Endometrial microvascular endothelial cells (primary cell): ENCODE measurements around the gene LIPA. TPM values are rescaled to one million over a fixed set of nuclear protein-coding genes. Genes with fewer than 3 reads are reported as not detected.
"Not testable (repeated sequence)": the region's sequence is repeated elsewhere in the genome, so short reads cannot be mapped to it uniquely, and the experiment has no call there.

Source experiments
- in situ Hi-C: cut with HindIII; loops from 2 replicates; pipeline ENCODE4 v1.10.0; 2017; ENCODE audit warnings: low sequenced_read_pairs, low pct_unique_long_range_greater_than_20kb; ENCODE audit errors: inconsistent ontology term
- total RNA-seq: library from RNA; depleted of rRNA; stranded (reverse); fragments of >200 nt; gene quantifications from one replicate; pipeline ENCODE4 v1.2.3, GENCODE V29; 2015; ENCODE audit errors: inconsistent ontology term

Gene LIPA
- total RNA-seq, result 26.7 TPM

DNA sequence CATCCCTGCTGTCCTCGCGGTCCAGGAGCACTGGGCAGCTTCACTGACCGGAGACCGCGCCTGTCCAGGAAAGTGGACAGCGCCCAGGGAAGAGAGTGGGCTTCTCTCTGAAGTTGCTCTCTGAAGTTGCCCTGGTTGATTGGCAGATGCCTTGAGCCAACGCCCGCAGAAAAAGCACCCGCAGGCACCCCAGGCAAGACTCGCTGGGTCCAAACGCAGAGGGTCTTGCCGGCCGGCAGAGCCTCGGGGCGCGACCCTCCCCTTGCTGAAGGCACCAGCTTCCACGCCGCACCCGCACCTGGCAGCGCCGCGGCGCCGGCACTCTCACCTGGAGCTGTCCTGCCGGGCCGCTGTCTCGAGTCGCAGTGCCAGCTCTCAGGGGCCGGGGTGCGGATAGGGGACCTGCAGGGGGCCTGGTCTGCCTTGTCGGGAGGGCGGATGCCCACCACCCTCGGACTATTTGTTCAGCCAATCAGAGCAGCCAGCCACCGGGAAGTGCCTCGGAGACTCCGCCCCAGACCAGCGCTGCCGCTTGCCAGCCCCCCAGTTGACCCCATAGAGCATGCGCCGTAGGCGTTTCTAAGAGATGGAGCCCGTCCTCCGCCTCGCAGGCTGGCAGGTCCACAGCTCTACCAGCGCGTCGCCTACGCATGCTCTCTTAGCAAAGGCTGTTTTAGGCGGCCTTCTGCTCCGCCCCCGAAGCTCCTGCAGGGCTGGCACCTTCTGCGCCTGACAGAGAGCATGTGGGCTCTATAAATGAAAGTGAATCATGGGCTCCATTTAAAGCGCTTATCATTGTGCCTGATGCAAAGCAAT, at the start of gene LIPA:
Gene LIPA, minus strand, starts transcription at position 367 of the 816 bp plus-strand sequence. CDS start 4,127 bp downstream, outside the sequence.
- in situ Hi-C loops, result no loop called here

DNA sequence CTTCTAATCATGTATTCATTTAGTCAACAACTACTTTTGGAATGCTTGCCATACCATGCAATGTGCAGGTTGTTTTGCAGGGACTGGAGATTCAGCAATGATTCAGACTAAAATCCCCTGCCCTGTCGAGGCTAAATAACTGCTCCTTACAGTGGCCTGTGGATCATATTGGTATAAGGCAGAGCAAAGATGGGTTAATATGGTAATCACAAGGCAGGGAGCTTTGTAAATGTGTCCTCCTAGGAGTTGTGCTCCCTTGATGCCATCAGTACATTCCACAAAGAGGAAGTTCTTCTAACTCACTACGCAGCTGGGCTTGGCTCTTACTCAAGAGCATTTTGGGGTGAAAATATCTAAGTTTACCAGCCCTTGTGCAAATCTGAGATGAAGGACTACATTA, 49.7 kb upstream of the LIPA start:
- in situ Hi-C loops, result no loop called here

DNA sequence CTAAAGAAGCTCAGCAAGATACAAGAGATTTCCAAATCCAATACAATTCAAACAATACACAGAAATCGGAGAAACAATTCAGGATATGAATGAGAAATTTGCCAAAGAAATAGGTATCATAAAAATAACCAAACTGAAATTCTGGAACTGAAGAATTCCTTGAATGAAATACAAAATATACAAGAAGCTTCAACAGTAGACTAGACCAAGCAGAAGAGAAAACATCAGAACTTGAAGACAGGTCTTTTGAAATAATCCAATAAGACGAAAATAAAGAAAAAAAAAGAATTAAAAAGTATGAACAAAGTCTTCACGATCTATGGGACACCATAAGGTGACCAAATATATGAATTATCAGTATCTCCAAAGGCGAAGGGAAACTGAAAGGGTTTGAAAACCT, 47.5 kb upstream of the LIPA start:
- in situ Hi-C loops, result no loop called here

DNA sequence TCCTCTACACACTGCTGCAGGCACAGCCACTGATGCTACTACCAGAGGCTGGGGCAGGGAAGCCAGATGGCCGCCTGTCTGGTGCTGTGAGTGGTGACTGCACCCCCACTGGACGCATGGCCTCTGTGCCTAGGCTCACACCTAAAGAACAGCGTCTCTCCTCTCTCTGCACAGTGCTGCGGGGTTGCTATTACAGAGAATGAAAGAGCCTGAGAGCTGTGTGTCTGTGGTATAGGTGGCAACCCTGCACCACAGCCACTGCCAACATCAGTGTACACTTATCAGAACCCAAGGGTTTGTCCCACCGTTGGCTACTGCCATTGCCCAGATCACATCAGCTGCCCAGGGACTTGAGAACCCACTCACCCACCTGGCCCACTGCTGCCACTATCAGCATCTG, 46.2 kb upstream of the LIPA start:
- in situ Hi-C loops, result no loop called here

DNA sequence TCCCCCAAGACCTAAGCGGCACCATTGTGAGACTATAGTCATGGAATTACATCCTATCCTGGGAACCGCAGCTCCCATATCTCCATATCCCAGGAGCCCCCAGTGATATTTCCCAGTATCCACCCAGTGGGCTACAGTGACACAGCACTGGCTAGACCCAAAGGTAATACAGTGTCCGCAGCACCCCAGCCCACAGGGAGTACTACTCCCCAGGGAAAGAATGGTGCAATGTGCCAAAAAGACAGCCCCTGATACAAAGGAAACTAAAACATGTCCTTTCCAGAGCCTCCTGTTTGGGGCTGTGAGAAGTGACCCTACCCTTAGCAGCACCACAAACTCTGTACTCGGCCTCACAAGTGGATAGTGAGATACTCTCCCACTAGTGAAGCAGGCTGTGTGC, 45.8 kb upstream of the LIPA start:
- in situ Hi-C loops, result no loop called here

DNA sequence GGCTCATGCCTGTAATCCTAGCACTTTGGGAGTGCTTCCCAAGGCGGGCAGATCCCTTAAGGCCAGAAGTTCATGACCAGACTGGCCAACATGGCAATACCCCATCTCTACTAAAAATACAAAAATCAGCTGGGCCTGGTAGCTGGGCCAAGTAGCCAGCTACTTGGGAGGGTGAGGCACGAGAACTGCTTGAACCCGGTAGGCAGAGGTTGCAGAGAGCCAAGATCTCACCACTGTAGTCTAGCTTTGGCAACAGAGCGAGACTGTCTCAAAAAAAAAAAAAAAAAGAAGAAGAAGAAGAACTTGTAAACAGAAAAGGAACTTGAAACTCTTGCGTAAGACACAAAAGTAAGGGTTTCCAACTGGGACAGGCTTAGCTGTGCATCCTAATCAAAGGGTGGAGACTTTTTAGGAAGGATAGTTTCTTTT, 44.7 kb upstream of the LIPA start:
- in situ Hi-C loops, result no loop called here

DNA sequence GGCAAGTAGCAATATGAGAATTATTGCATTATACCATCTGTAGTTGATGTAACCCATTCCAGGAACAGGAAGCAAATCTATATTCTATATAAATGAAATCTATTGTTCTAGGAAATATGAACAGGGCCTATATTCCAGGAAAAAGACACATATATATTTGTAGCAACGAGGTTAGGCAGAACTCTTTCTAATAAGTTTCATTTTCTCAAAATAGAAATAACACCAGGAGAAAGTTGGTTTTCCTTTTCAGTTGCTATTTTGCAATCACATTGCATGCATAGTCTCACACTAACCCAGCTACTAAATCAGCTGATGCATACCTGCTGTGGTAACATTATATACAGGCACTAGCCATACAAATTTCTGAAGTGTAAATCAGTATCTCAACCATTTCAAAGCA, 44.0 kb upstream of the LIPA start:
- in situ Hi-C loops, result no loop called here

DNA sequence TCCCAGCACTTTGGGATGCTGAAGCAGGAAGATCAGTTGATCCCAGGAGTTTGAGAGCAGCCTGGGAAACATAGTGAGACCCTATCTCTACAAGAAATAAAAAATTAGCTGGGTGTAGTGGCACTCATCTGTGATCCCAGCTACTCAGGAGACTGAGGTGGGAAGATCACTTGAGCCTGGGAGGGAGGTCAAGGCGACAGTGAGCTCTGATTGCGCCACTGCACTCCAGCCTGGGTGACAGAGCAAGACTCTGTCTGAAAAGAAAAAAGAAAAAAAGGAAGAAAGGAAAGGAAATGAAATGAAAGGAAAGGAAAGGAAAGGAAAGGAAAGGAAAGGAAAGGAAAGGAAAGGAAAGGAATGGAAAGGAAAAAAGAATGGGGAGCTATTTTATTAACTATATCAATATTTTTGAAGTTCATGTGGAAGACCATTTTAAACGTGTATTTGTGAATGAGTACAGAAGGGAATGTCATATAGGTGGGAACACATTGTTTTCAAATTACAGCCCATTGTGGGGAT, 43.2 kb upstream of the LIPA start:
- in situ Hi-C loops, result no loop called here

DNA sequence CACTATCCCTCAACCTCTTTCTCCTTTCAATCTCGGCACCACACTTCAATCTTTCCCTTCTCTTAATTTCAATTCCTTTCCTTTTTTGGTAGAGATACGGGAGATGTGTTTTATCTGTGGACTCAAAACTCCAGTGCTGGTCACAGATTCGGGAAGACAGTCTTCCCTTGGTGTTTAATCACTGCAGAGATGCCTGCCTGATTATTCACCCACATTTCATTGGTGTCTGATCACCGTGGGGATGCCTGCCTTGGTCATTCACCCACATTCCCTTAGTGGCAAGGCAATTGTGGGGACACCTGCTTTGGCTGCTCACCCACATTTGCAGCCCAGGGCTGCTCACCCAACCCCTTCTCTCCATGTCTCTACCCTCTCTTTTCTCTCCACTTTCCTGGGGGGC, 33.7 kb upstream of the LIPA start:
- in situ Hi-C loops, result not testable (repeated sequence)

DNA sequence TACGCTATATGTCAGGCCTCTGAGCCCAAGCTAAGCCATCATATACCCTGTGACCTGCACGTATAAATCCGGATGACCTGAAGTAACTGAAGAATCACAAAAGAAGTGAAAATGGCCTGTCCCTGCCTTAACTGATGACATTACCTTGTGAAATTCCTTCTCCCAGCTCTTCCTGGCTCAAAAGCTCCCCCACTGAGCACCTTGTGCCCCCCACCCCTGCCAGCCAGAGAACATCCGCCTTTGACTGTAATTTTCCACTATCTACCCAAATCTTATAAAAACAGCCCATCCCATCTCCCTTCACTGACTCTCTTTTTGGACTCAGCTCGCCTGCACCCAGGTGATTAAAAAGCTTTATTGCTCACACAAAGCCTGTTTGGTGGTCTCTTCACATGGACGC, 33.1 kb upstream of the LIPA start:
- in situ Hi-C loops, result not testable (repeated sequence)

DNA sequence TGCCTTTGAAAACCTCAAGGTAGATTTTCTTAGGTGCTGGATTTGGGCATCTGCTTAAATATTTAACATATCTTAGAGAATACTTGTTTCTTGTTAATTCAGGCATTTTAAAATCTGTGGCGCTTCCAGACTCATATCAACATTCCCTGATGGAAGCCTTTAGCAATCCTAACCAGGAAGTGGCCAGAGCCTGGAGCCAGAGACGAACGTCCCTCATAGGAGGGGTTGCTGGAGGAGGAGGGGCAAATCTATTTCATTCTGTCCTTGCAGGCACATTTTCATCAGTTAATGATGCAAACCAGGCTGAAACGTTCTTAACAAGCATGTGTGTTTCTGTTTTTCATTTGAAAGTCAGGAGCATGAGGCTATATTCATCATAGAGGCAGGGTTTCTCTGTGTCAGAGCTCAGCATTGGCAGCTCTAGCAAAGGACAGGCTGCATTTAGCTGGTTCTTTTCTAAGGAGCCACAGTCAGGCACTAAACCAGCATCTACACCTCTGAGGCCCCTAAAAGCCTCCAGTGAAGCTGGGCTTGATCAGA, 32.4 kb upstream of the LIPA start:
- in situ Hi-C loops, result no loop called here

DNA sequence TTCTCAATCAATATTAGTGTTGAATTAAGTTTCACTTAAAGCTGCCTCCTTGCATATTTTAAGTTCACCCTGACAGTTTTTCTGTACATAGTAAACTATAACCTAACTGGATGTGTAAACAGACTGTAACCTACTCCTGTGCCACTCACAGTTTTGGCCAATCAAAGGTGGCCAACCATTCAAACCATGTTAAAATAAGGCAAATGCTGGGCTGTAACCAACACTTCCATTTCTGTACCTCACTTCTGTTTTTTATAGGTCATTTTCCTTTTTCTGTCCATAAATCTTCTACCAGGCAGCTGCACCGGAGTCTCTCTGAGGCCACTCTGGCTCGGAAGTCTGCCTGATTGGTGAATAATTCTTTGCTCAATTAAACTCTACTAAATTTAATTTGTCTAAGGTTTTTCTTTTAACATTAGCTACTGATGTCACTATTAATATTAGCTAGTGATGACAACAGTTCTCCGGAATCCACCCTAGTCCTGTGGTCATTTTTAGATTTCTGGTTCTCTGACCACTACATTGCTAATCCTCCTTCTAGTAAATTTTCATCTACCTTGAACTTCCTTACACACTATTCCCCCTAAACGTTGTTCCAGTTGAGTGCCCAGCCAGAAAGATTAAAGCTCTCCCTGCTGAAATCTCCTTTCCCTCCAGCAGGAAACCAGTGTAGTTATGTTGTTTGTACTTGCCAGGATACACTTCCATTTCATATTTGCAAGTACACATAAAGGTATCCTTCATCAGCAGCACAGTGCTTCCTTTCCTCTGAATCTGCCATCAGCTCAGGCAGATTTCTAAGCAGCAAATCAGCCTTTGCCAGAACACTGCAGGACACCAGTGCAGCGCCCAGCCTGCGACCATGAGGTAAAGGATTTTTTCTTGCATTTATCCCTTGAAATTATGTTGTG, 31.7 kb upstream of the LIPA start:
- in situ Hi-C loops, result no loop called here

DNA sequence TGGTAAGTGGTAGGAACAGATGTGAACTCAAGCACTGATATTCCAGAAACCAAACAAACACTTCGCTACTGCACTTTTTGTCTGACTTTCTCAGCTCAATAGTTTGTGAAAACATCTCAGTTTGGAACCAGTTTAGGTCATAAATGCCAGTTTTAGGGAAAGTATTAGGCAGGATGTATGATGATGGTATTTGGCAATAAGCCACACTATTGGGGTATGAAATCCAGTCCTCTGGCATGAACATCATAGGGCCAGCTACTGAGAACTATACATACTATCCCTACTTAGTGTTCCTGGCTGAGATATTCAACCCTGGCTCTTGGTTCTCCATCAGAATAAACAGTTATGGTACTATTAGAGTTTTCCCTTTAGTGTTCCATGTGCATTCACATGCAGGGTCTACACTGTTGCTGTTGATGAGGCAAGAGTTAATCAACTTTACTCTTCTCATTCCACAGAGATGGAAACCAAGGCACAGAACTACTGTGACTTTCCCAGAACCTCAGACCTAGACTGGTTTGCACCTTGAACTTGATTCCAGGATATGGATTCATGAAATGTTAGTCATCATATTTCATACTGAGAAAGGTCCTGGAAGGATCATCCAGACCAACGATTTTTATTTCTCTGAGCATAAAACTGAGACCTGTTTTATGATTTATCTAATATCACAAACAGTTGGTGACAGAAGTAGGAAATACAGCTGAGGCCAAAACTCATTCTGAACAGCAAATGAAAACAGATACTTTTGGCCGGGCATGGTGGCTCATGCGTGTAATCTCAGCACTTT, 30.2 kb upstream of the LIPA start:
- in situ Hi-C loops, result no loop called here

DNA sequence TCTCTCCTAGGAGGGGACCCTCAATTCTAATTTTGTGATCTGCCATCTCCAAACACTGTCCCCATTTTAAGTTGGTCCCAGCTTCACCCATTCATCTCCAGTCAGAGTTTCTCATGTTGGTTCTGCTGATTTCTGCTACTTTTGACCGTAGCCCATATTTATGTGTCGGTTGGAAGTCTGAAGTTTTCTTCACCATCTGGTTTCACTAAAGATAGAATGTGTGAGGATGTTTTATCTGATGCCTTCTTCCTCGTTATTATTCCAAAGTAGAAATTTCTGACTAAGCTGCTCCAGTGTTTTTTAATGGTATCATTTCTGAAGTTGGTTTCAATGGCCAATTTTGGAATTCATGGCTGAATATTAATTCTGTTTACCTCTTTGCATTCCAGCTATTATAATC, 28.9 kb upstream of the LIPA start:
- in situ Hi-C loops, result no loop called here

DNA sequence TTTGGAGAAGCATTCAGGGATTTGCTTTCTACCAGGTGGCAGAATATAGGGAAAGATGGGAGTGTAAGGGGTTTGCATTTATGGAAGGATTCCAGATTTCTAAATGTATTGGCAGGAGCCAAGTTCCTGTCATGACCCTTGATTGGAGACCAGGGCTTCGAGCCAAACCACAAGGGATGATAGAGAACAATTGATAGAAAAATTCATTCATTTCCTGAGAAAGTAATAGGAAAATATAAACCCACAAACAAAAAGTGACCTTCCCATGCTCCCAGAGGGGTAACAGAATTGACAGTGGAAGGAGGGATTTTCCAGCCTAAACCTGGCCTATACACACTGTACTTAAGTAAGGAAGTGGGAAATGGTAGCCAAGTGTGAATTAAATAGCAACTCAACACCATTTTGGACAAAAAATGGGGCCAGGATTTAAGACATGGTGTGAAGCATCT, 27.9 kb upstream of the LIPA start:
- in situ Hi-C loops, result no loop called here

DNA sequence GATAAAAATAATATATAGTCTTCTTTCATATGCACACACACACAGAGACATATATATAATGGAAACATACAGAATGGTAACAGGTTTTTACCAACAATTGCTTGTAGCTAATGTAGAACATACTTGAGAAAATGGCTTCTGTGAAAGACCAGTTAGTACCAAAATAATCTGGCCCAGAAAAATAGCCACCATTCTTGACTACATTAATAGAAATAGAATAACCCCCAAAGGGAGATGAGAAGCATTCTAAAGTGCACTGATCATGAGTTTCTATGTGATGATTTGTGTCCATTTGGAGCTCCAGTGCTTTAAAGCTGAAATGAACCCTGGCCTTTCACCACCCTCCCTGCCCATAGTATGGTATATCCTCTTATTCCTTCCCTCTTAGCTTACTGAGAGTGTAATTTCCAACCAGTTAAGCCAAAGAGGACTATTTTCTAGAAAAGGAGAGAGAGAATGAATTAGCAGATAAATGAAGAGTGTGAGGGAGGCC, 27.4 kb upstream of the LIPA start:
- in situ Hi-C loops, result no loop called here

DNA sequence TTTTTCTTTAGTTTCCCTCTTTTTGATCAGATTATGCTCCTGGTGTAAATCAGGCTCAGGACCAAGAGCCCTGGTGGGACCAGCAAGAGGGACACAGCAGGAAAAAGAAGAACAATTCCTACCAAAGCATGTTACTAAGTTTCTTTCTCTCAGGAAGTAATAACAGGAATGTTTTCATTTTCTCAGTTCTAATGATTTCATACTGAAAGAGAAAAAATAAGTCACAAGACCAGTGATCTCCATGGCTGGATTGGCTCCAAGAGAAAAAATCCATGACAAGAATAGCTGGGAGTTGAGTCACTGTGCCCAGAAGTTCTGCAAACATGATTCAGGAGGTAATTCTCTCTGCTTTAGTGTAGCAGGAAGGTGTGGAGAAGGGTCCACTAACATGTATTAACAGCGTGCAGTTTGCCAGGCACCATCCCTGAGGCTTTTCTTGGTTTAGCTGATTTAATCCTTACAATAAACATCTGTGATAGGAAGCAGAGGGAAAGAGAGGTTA, 26.5 kb upstream of the LIPA start:
- in situ Hi-C loops, result no loop called here

DNA sequence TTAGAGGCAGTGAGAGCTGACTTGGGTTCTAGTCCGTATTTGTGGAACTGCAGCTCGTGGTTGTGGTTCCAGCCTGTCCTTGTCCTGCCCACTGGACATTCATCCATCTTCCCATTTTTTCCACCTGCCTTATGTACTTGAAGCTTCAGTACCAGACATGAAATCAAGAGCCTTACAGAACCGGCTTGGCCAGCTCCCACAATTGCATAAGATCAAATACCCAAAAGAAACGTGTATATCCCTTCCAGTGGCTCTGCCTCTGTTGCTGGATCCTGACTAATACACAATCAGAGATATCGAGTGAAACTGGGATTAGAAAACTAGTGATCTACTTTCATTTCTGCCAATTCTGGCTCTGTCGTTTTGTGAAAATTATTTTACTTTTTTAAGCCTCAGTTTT, 23.8 kb upstream of the LIPA start:
- in situ Hi-C loops, result no loop called here
